Fibroblast of lung (primary cell): ENCODE measurements around the gene PLEKHA8. TPM values are rescaled to one million over a fixed set of nuclear protein-coding genes. Genes with fewer than 3 reads are reported as not detected.
A peak's percentile ranks its signal among the peaks of the same experiment; 100 is the strongest.
"Not testable (repeated sequence)": the region's sequence is repeated elsewhere in the genome, so short reads cannot be mapped to it uniquely, and the experiment has no call there.

Source experiments
- DNase-seq, 2 donors: peaks; one replicate each; pipeline versions ENCODE4 v3.0.0 to v3.0.0-alpha.2; 2010; ENCODE audit warnings: low read depth in 2 of 2
- H2AFZ ChIP-seq: 2 replicates; pipeline ENCODE4 v1.5.1; 2012; ENCODE audit warnings: low read length, control low read depth, inconsistent platforms
- H3K27ac ChIP-seq: 2 replicates; pipeline ENCODE4 v1.5.1; 2011; ENCODE audit warnings: low read length, control low read depth; ENCODE audit not compliant: insufficient read depth
- H3K27me3 ChIP-seq: 2 replicates; pipeline ENCODE4 v1.5.1; 2011; ENCODE audit warnings: mild to moderate bottlenecking, low read length; ENCODE audit not compliant: control insufficient read depth, insufficient read depth
- H3K36me3 ChIP-seq: 2 replicates; pipeline ENCODE4 v1.5.1; 2011; ENCODE audit warnings: low read length; ENCODE audit not compliant: control insufficient read depth, insufficient read depth
- H3K4me1 ChIP-seq: 2 replicates; pipeline ENCODE4 v1.5.1; 2011; ENCODE audit warnings: low read length; ENCODE audit not compliant: control insufficient read depth, insufficient read depth; ENCODE audit errors: extremely low read depth
- H3K4me2 ChIP-seq: 2 replicates; pipeline ENCODE4 v1.5.1; 2011; ENCODE audit warnings: low read length, control low read depth; ENCODE audit not compliant: insufficient read depth; ENCODE audit errors: extremely low read depth
- H3K4me3 ChIP-seq, 4 experiments: fragments of 200-600 bp in 1 of 4; sonication (generic) in 1 of 4; replicated peaks in 1 of 4; 2 replicates each; pipeline ENCODE4 v1.5.1; 2011 to 2016; ENCODE audit warnings: low read length in 4 of 4, low read depth in 3 of 4, mild to moderate bottlenecking in 3 of 4, control low read depth in 2 of 4, inconsistent platforms in 1 of 4, mixed read lengths in 1 of 4; ENCODE audit not compliant: insufficient read depth in 1 of 4; ENCODE audit errors: control extremely low read depth in 1 of 4
- H3K79me2 ChIP-seq: 2 replicates; pipeline ENCODE4 v1.5.1; 2012; ENCODE audit warnings: mild to moderate bottlenecking, low read length, inconsistent platforms; ENCODE audit not compliant: control insufficient read depth, insufficient read depth
- H3K9ac ChIP-seq: 2 replicates; pipeline ENCODE4 v1.5.1; 2011; ENCODE audit warnings: mild to moderate bottlenecking, low read length, control low read depth; ENCODE audit not compliant: insufficient read depth
- H3K9me3 ChIP-seq: 2 replicates; pipeline ENCODE4 v1.5.1; 2012; ENCODE audit warnings: low read depth, low read length; ENCODE audit not compliant: control insufficient read depth, insufficient read depth
- H4K20me1 ChIP-seq: 2 replicates; pipeline ENCODE4 v1.5.1; 2011; ENCODE audit warnings: low read length; ENCODE audit not compliant: control insufficient read depth, insufficient read depth; ENCODE audit errors: extremely low read depth
- CTCF ChIP-seq, 2 donors: IDR thresholded peaks in 1 of 2; conservative IDR thresholded peaks in 1 of 2; 1 replicate in 1 of 2; 2 replicates in 1 of 2; pipeline ENCODE4 v1.5.1; 2011 to 2012; ENCODE audit warnings: low read length in 2 of 2, control low read depth in 1 of 2, inconsistent platforms in 1 of 2, low read depth in 1 of 2, mild to moderate bottlenecking in 1 of 2
- EZH2 ChIP-seq: IDR thresholded peaks from 2 replicates; pipeline ENCODE4 v1.5.1; 2012; ENCODE audit warnings: low read length, control low read depth, mild to moderate bottlenecking; ENCODE audit errors: missing control alignments
- polyA plus RNA-seq, 2 donors: library from polyadenylated mRNA; depleted of rRNA in 1 of 2; stranded (reverse) in 1 of 2; unstranded in 1 of 2; fragments of >200 nt; gene quantifications; 2 replicates each; pipeline ENCODE4 v1.2.1, GENCODE V29; 2011 to 2012; ENCODE audit warnings: missing spikeins in 1 of 2
- total RNA-seq: library from RNA; depleted of rRNA; stranded (reverse); fragments of >200 nt; gene quantifications from 2 replicates; pipeline ENCODE4 v1.2.1, GENCODE V29; 2014

The PLEKHA8 gene
- total and polyA plus RNA-seq, 2 donors (not counting 1 experiment from before 2014, with no cell fraction given), result 9.5 to 15.5 TPM

- H3K79me2 ChIP-seq, result no peaks in the 10 kb centered on the region
- no peak overlapping the region for H3K4me2 ChIP-seq
- H4K20me1 ChIP-seq, result no peaks in the 10 kb centered on the region
- no peak overlapping the region for H2AFZ ChIP-seq
- no peak overlapping the region for H3K4me3 ChIP-seq
- no peak for DNase-seq
- no peaks in the 10 kb centered on the region for H3K27me3 ChIP-seq
- no peak for TF ChIP-seq CTCF (conservative IDR thresholded peaks at IDR 0.05 in 1 of 2, IDR thresholded peaks at IDR 0.05 in 1 of 2; ENCODE audit: low read depth in 1 of 2, low read length in 2 of 2)
- TF ChIP-seq EZH2, result no peak
- H3K9me3 ChIP-seq, result no peaks in the 10 kb centered on the region
- peaks cover 3% of the 10 kb centered on the region for H3K36me3 ChIP-seq
- no peak overlapping the region for H3K9ac ChIP-seq
- H3K27ac ChIP-seq, result no peak overlapping the region
- H3K4me1 ChIP-seq, result no peaks in the 10 kb centered on the region
These were observed 24.9 kb downstream of the PLEKHA8 start for GRCh38 chr7:30053068-30053467.

- peak in 1 of 2 donors; percentile 35 for DNase-seq
- peaks cover 5% of the 10 kb centered on the region for H3K36me3 ChIP-seq
- H2AFZ ChIP-seq, result no peak overlapping the region
- H3K9me3 ChIP-seq, result no peaks in the 10 kb centered on the region
- H3K4me2 ChIP-seq, result no peak overlapping the region
- no peak overlapping the region for H3K4me3 ChIP-seq
- H4K20me1 ChIP-seq, result no peaks in the 10 kb centered on the region
- no peak overlapping the region for H3K27ac ChIP-seq
- TF ChIP-seq EZH2, result no peak
- TF ChIP-seq CTCF (conservative IDR thresholded peaks at IDR 0.05 in 1 of 2, IDR thresholded peaks at IDR 0.05 in 1 of 2; ENCODE audit: low read depth in 1 of 2, low read length in 2 of 2), result no peak
- no peaks in the 10 kb centered on the region for H3K27me3 ChIP-seq
- no peak overlapping the region for H3K9ac ChIP-seq
- H3K79me2 ChIP-seq, result no peaks in the 10 kb centered on the region
- no peaks in the 10 kb centered on the region for H3K4me1 ChIP-seq
These were observed 29.5 kb downstream of the PLEKHA8 start for GRCh38 chr7:30057741-30058140.

GRCh38 chr7:30061786-30062185, 33.6 kb downstream of the PLEKHA8 start:
- not testable (repeated sequence) for H3K4me1 ChIP-seq, H3K9ac ChIP-seq, H3K27me3 ChIP-seq, H3K9me3 ChIP-seq, H4K20me1 ChIP-seq, H3K4me3 ChIP-seq, H3K36me3 ChIP-seq, H2AFZ ChIP-seq, H3K79me2 ChIP-seq, H3K4me2 ChIP-seq, H3K27ac ChIP-seq
- peak; percentile 51 to 61 for TF ChIP-seq CTCF (conservative IDR thresholded peaks at IDR 0.05 in 1 of 2, IDR thresholded peaks at IDR 0.05 in 1 of 2; ENCODE audit: low read depth in 1 of 2, low read length in 2 of 2)
- DNase-seq, result peak; percentile 17 to 41
